Gastrocnemius medialis (tissue), 4 donors: Measurements from ENCODE around the gene HINFP.

ENCODE experiments used
- CTCF ChIP-seq, 5 experiments: fragments of 450-650 bp in 3 of 5; fragments of 200-600 bp in 2 of 5; sonication (generic) in 2 of 5; IDR thresholded peaks in 4 of 5; conservative IDR thresholded peaks in 1 of 5; 1 replicate in 4 of 5; 2 replicates in 1 of 5; pipeline ENCODE4 v1.5.1; 2016 to 2019; ENCODE audit warnings: antibody characterized with exemption in 5 of 5, mild to moderate bottlenecking in 3 of 5, moderate library complexity in 3 of 5
- POLR2A ChIP-seq, 2 donors: fragments of 450-650 bp; IDR thresholded peaks; one replicate each; pipeline ENCODE4 v1.6.1; 2017; ENCODE audit warnings: antibody characterized with exemption in 2 of 2, mild to moderate bottlenecking in 2 of 2, moderate library complexity in 2 of 2

- TF ChIP-seq CTCF (IDR thresholded peaks at IDR 0.05 in 4 of 5, conservative IDR thresholded peaks at IDR 0.05 in 1 of 5), result no peak
- TF ChIP-seq POLR2A (IDR thresholded peaks at IDR 0.05), result no peak
These were observed 35.9 kb upstream of the HINFP start for GRCh38 chr11:119085437-119085847.
